Mesenteric fat pad (tissue), 1 donor: Measurements from ENCODE around the gene MIOX. TPM values are rescaled to one million over a fixed set of nuclear protein-coding genes. Genes with fewer than 3 reads are reported as not detected.

Experiments used
- DNase-seq: peaks from one replicate; pipeline ENCODE4 v3.0.0-alpha.2; 2020; ENCODE audit warnings: low spot score
- total RNA-seq: library from RNA; stranded (reverse); fragmentation: NEBNext Ultra II Directional; extraction: Animal tissue kit (Norgen Biotek cat#: 25700); gene quantifications from one replicate; pipeline ENCODE4 v1.2.1, GENCODE V29; 2021
- donor health status: DM: yes; HTN: yes; CAD: no.

MIOX gene
- total RNA-seq, 1 donor from 2014 or later, result not detected

GRCh38 chr22:50454556-50455075 is 32.0 kb upstream of the MIOX start:
- DNase-seq, result no peak

- no peak for DNase-seq
Observed at GRCh38 chr22:50455201-50455600, 31.5 kb upstream of the MIOX start.

GRCh38 chr22:50456026-50456425 is 30.6 kb upstream of the MIOX start:
- DNase-seq, result no peak

- DNase-seq, result no peak
Observed at GRCh38 chr22:50456466-50457234, 30.0 kb upstream of the MIOX start.

- no peak for DNase-seq
Observed at GRCh38 chr22:50459016-50459415, 27.6 kb upstream of the MIOX start.

GRCh38 chr22:50459496-50460140 is 27.0 kb upstream of the MIOX start:
- DNase-seq, result no peak

GRCh38 chr22:50460938-50461337 is 25.7 kb upstream of the MIOX start:
- DNase-seq, result no peak

- no peak for DNase-seq
Observed at GRCh38 chr22:50461536-50461935, 25.1 kb upstream of the MIOX start.

- DNase-seq, result no peak
Observed at GRCh38 chr22:50461979-50462540, 24.6 kb upstream of the MIOX start.

GRCh38 chr22:50463188-50463900 is 23.3 kb upstream of the MIOX start:
- no peak for DNase-seq

GRCh38 chr22:50464451-50464850 is 22.2 kb upstream of the MIOX start:
- DNase-seq, result no peak

- DNase-seq, result no peak
Observed at GRCh38 chr22:50465066-50465930, 21.4 kb upstream of the MIOX start.

- DNase-seq, result no peak
Observed at GRCh38 chr22:50467341-50467740, 19.3 kb upstream of the MIOX start.

- DNase-seq, result no peak
Observed at GRCh38 chr22:50467773-50468440, 18.8 kb upstream of the MIOX start.

GRCh38 chr22:50468626-50469025 is 18.0 kb upstream of the MIOX start:
- DNase-seq, result no peak

- no peak for DNase-seq
Observed at GRCh38 chr22:50469377-50470305, 17.0 kb upstream of the MIOX start.

- no peak for DNase-seq
Observed at GRCh38 chr22:50470491-50470890, 16.2 kb upstream of the MIOX start.

GRCh38 chr22:50471197-50471847 is 15.3 kb upstream of the MIOX start:
- no peak for DNase-seq

- DNase-seq, result no peak
Observed at GRCh38 chr22:50471962-50472361, 14.7 kb upstream of the MIOX start.
